ENCODE results near the gene CAND2. TPM values are rescaled to one million over a fixed set of nuclear protein-coding genes. Genes with fewer than 3 reads are reported as not detected.
"Not testable (repeated sequence)": the region's sequence is repeated elsewhere in the genome, so short reads cannot be mapped to it uniquely, and the experiment has no call there.

Gene CAND2
- total RNA-seq, 1 experiment from 2014 or later, result 0.37 TPM

DNA sequence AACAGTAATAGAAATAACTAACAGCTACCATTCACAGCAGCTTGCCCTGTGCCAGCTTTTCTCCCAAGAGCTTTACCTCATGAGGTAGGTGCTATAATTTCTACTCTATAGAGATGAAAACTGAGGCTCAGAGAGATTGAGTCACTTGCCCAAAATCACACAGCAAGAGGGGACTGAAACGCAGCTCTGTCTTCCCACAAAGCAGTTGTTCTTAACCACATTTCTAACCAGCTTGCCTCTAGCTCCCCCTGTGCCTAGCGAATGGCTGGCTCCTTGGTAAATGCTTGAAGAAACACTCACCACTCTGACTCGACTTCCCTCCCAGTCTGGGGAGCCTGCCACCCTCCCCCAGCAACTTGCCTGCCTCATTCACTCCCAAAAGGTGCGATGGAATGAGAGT, 21.9 kb upstream of the CAND2 start:
- H3K4me3 ChIP-seq, result no peak overlapping the region
- no peaks in the 10 kb centered on the region for H3K79me2 ChIP-seq (ENCODE audit: low read depth)
- no peaks in the 10 kb centered on the region for H3K27me3 ChIP-seq (ENCODE audit: insufficient read depth, low read depth)
- DNase-seq, result no peak
- CTCF ChIA-PET, result no interaction called here
- no peaks in the 10 kb centered on the region for H3K36me3 ChIP-seq (ENCODE audit: low read depth)
- H4K20me1 ChIP-seq (ENCODE audit: insufficient read depth), result no peaks in the 10 kb centered on the region
- intact Hi-C loops (cut with micrococcal nuclease; ENCODE audit: unreplicated experiment), result no loop called here
- H2AFZ ChIP-seq, result no peak overlapping the region
- H3K9me2 ChIP-seq (ENCODE audit: insufficient read depth), result no peaks in the 10 kb centered on the region
- no peaks in the 10 kb centered on the region for H3K4me1 ChIP-seq (replicated peaks; ENCODE audit: insufficient read depth)
- POLR2A ChIA-PET (ENCODE audit: unreplicated experiment), result no interaction called here
- H3K27ac ChIP-seq, result no peak overlapping the region
- BruUV-seq (replicated peaks), result no TSS peak
- no peak for TF ChIP-seq EZH2 (IDR thresholded peaks at IDR 0.05; ENCODE audit: low read depth)
- TF ChIP-seq, protein P1, sequence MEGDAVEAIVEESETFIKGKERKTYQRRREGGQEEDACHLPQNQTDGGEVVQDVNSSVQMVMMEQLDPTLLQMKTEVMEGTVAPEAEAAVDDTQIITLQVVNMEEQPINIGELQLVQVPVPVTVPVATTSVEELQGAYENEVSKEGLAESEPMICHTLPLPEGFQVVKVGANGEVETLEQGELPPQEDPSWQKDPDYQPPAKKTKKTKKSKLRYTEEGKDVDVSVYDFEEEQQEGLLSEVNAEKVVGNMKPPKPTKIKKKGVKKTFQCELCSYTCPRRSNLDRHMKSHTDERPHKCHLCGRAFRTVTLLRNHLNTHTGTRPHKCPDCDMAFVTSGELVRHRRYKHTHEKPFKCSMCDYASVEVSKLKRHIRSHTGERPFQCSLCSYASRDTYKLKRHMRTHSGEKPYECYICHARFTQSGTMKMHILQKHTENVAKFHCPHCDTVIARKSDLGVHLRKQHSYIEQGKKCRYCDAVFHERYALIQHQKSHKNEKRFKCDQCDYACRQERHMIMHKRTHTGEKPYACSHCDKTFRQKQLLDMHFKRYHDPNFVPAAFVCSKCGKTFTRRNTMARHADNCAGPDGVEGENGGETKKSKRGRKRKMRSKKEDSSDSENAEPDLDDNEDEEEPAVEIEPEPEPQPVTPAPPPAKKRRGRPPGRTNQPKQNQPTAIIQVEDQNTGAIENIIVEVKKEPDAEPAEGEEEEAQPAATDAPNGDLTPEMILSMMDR (conservative IDR thresholded peaks at IDR 0.05), result no peak
- no peaks in the 10 kb centered on the region for H3K9me3 ChIP-seq (ENCODE audit: insufficient read depth, low read depth)
- no peak overlapping the region for H3K4me2 ChIP-seq
- H3F3A ChIP-seq (ENCODE audit: insufficient read depth, low read depth), result no peaks in the 10 kb centered on the region

DNA sequence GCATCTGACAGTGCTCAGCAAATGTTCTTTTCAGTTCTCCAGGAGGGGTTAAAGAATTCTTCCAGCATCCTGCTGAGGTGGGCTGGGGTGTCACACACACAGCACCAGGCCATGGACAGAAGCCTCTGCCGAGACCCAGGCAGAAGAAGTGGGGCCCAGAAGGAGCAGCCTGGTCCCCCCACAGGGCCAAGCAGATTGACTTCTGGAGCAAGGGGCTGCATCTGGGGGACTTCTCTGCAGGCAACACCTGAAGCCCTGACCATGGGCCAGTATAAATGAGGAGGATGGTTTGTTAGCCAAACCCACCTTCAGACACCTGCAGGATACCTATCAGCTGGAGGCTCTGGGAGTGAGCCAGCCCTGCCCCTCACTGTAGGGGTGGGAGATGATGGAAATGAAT, 21.3 kb upstream of the CAND2 start:
- Histone ChIP-seq H3K4me2 (no peak overlapping the region), H3K9me3 (ENCODE audit: insufficient read depth, low read depth) (no peaks in the 10 kb centered on the region), H3K9me2 (ENCODE audit: insufficient read depth) (no peaks in the 10 kb centered on the region), H3K36me3 (ENCODE audit: low read depth) (no peaks in the 10 kb centered on the region), H2AFZ (no peak overlapping the region), H3K27ac (no peak overlapping the region), H3K4me1 (replicated peaks; ENCODE audit: insufficient read depth) (no peaks in the 10 kb centered on the region), H3F3A (ENCODE audit: insufficient read depth, low read depth) (no peaks in the 10 kb centered on the region), H3K4me3 (no peak overlapping the region), H3K27me3 (ENCODE audit: insufficient read depth, low read depth) (no peaks in the 10 kb centered on the region), H4K20me1 (ENCODE audit: insufficient read depth) (no peaks in the 10 kb centered on the region), H3K79me2 (ENCODE audit: low read depth) (no peaks in the 10 kb centered on the region)
- ChIA-PET CTCF (no interaction called here), POLR2A (ENCODE audit: unreplicated experiment) (no interaction called here)
- no TSS peak for BruUV-seq (replicated peaks)
- TF ChIP-seq EZH2 (IDR thresholded peaks at IDR 0.05; ENCODE audit: low read depth), result no peak
- TF ChIP-seq, protein P1 (conservative IDR thresholded peaks at IDR 0.05), result no peak
- intact Hi-C loops (cut with micrococcal nuclease; ENCODE audit: unreplicated experiment), result no loop called here
- DNase-seq, result no peak

DNA sequence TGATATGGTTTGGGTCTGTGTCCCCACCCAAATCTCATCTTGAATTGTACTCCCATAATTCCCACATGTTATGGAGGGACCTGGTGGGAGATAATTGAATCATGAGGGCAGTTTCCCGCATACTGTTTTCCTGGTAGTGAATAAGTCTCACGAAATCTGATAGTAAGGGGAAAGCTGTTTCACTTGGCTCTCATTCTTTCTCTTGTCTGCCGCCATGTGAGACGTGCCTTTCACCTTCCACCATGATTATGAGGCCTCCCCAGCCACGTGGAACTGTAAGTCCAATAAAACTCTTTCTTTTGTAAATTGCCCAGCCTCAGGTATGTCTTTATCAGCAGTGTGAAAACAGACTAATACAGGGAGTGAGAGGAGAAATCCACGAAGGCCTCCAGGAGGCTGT, 20.5 kb upstream of the CAND2 start:
- H3K9me2 ChIP-seq (ENCODE audit: insufficient read depth); H3K4me3 ChIP-seq; H3K4me2 ChIP-seq; BruUV-seq (replicated peaks); H3K36me3 ChIP-seq (ENCODE audit: low read depth); H3K27ac ChIP-seq; DNase-seq; H3K79me2 ChIP-seq (ENCODE audit: low read depth); H3K9me3 ChIP-seq (ENCODE audit: insufficient read depth, low read depth); POLR2A ChIA-PET (ENCODE audit: unreplicated experiment); H3F3A ChIP-seq (ENCODE audit: insufficient read depth, low read depth); H3K27me3 ChIP-seq (ENCODE audit: insufficient read depth, low read depth); CTCF ChIA-PET; H4K20me1 ChIP-seq (ENCODE audit: insufficient read depth); intact Hi-C loops (cut with micrococcal nuclease; ENCODE audit: unreplicated experiment); H2AFZ ChIP-seq; H3K4me1 ChIP-seq (replicated peaks; ENCODE audit: insufficient read depth): not testable (repeated sequence)

DNA sequence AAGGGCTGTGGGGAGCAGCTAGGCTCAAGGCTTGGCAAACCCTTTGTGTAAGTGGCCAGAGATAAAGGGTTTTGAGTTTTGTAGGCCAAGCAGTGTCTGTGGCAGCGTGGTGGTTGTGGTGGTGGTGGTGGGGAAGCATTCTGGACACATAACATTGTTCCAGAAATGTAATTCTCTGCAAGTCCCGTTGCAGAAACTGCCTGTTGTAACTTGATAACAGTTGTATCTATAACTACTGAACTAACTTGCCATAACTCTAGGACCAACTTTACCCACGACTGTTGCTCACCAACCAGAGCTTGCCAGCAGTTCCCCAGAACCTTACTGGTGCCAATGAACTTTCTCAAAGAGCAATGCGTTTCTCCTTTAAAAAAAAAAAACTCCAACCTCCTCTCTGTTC, 19.3 kb upstream of the CAND2 start:
- ChIA-PET CTCF (no interaction called here), POLR2A (ENCODE audit: unreplicated experiment) (no interaction called here)
- Histone ChIP-seq H3K9me2 (ENCODE audit: insufficient read depth) (no peaks in the 10 kb centered on the region), H4K20me1 (ENCODE audit: insufficient read depth) (no peaks in the 10 kb centered on the region), H3K27me3 (ENCODE audit: insufficient read depth, low read depth) (no peaks in the 10 kb centered on the region), H3K4me1 (replicated peaks; ENCODE audit: insufficient read depth) (no peaks in the 10 kb centered on the region), H2AFZ (no peak overlapping the region), H3K79me2 (ENCODE audit: low read depth) (no peaks in the 10 kb centered on the region), H3K4me2 (no peak overlapping the region), H3K4me3 (no peak overlapping the region), H3K27ac (no peak overlapping the region), H3K36me3 (ENCODE audit: low read depth) (no peaks in the 10 kb centered on the region), H3F3A (ENCODE audit: insufficient read depth, low read depth) (no peaks in the 10 kb centered on the region), H3K9me3 (ENCODE audit: insufficient read depth, low read depth) (no peaks in the 10 kb centered on the region)
- intact Hi-C loops (cut with micrococcal nuclease; ENCODE audit: unreplicated experiment), result no loop called here
- no peak for DNase-seq
- BruUV-seq (replicated peaks), result no TSS peak
- TF ChIP-seq, protein P1 (conservative IDR thresholded peaks at IDR 0.05), result no peak
- TF ChIP-seq EZH2 (IDR thresholded peaks at IDR 0.05; ENCODE audit: low read depth), result no peak

All from PC-9 (cell line).